ENCODE results near the gene TRIP12. TPM values are rescaled to one million over a fixed set of nuclear protein-coding genes. Genes with fewer than 3 reads are reported as not detected.

The TRIP12 gene
- polyA plus RNA-seq, 1 of the 3 experiments (the other 2 are of a cell fraction), result 30.3 TPM

DNA sequence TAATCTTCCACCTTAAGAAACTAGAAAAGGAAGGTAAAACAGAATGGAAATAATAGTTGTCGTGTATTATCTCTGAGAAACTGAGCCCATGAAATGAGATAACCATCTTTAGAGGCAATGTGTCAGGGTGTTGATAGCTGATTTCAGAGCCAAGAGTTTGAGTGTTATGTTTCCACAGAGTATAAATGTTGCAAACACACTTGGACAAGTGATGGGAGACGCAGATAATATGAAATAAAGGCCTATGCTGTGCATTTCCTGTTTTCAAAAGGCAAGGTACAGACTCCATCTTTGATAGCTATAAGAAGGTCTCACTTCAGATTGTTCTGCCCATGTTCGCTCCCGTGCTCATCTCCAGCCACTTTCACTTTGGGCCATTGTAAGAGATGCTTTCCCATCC, 181.5 kb downstream of the TRIP12 start:
- ChIA-PET POLR2A (no interaction called here), CTCF (no interaction called here)
- Histone ChIP-seq H3K4me1 (ENCODE audit: control insufficient read depth in 1 of 2, insufficient read depth in 2 of 2, low read depth in 1 of 2, low read length in 1 of 2) (no peaks in the 10 kb centered on the region), H3K79me2 (ENCODE audit: insufficient read depth) (no peaks in the 10 kb centered on the region), H3K4me3 (ENCODE audit: low read depth in 2 of 2, low read length in 1 of 2) (no peak overlapping the region), H3K27ac (ENCODE audit: low read depth in 2 of 2, low read length in 1 of 2) (no peak overlapping the region), H3F3A (replicated peaks; ENCODE audit: insufficient read depth) (no peaks in the 10 kb centered on the region), H3K9ac (no peak overlapping the region), H4K20me1 (ENCODE audit: insufficient read depth) (no peaks in the 10 kb centered on the region), H3K9me2 (no peaks in the 10 kb centered on the region), H2AFZ (ENCODE audit: low read depth) (no peak overlapping the region), H3K27me3 (ENCODE audit: insufficient read depth) (no peaks in the 10 kb centered on the region), H3K9me3 (peaks cover 6% of the 10 kb centered on the region; the same call in 1 of the 2 replicates), H3K4me2 (no peak overlapping the region), H3K36me3 (replicated peaks in 1 of 2; ENCODE audit: control insufficient read depth in 1 of 2, insufficient read depth in 2 of 2, low read length in 1 of 2) (no peaks in the 10 kb centered on the region)
- whole genome bisulfite sequencing (ENCODE audit: low lambda C conversion rate), result 54% methylated on average over 4 of the region's 4 CpGs
- no peak for TF ChIP-seq TCF12 (IDR thresholded peaks at IDR 0.05)
- TF ChIP-seq, protein P1, sequence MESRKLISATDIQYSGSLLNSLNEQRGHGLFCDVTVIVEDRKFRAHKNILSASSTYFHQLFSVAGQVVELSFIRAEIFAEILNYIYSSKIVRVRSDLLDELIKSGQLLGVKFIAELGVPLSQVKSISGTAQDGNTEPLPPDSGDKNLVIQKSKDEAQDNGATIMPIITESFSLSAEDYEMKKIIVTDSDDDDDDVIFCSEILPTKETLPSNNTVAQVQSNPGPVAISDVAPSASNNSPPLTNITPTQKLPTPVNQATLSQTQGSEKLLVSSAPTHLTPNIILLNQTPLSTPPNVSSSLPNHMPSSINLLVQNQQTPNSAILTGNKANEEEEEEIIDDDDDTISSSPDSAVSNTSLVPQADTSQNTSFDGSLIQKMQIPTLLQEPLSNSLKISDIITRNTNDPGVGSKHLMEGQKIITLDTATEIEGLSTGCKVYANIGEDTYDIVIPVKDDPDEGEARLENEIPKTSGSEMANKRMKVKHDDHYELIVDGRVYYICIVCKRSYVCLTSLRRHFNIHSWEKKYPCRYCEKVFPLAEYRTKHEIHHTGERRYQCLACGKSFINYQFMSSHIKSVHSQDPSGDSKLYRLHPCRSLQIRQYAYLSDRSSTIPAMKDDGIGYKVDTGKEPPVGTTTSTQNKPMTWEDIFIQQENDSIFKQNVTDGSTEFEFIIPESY (IDR thresholded peaks at IDR 0.05; ENCODE audit: borderline replicate concordance, low read depth), result no peak
- TF ChIP-seq RCOR1 (IDR thresholded peaks at IDR 0.05; ENCODE audit: low read length), result no peak
- TF ChIP-seq, protein P2, sequence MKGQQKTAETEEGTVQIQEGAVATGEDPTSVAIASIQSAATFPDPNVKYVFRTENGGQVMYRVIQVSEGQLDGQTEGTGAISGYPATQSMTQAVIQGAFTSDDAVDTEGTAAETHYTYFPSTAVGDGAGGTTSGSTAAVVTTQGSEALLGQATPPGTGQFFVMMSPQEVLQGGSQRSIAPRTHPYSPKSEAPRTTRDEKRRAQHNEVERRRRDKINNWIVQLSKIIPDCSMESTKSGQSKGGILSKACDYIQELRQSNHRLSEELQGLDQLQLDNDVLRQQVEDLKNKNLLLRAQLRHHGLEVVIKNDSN (IDR thresholded peaks at IDR 0.05; ENCODE audit: borderline replicate concordance, low read depth), result no peak
- TF ChIP-seq FOSL2 (IDR thresholded peaks at IDR 0.05; ENCODE audit: borderline replicate concordance, low read depth), result no peak
- no peak for TF ChIP-seq GABPA (IDR thresholded peaks at IDR 0.05; ENCODE audit: low read depth)
- no peak for TF ChIP-seq SMC3 (IDR thresholded peaks at IDR 0.05; ENCODE audit: low read depth, low read length)
- no peak for TF ChIP-seq NFIC (IDR thresholded peaks at IDR 0.05; ENCODE audit: borderline replicate concordance)
- no peak for TF ChIP-seq FOXM1 (IDR thresholded peaks at IDR 0.05; ENCODE audit: low read depth)
- no peak for TF ChIP-seq TAF1 (IDR thresholded peaks at IDR 0.05; ENCODE audit: borderline replicate concordance, low read depth, low read length)
- no peak for TF ChIP-seq NRF1 (IDR thresholded peaks at IDR 0.05; ENCODE audit: low read depth, low read length)
- no peak for DNase-seq

DNA sequence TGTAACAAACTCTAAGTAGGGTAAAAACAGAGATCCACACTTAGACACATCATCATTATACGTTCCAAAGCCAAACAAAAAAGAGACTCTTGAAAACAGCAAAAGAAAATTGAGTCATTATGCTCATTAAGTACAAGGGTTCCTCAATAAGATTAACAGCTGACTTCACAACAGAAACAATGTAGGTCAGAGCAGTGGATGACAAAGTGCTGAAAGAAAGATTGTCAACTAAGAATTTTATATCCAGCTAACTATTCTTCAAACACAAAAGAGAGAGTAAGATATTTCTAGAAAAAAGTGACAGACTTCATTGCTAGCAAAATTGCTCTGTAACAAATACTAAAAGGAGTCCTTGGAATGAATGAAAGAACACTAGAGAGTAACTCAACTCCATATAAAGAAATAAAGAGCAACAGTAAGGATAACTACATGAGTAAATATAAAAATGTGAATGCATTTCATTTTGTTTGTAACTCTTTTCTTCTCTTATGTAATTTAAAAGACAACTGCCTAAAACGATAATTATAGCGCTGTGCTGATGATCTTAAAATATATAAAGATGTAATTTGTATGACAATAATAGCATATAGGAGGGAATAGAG, 183.7 kb downstream of the TRIP12 start:
- DNase-seq, result no peak
- TF ChIP-seq FOXM1 (IDR thresholded peaks at IDR 0.05; ENCODE audit: low read depth) (no peak), SMC3 (IDR thresholded peaks at IDR 0.05; ENCODE audit: low read depth, low read length) (no peak), CHD2 (IDR thresholded peaks at IDR 0.05; ENCODE audit: low read length, partially characterized antibody) (no peak), FOSL2 (IDR thresholded peaks at IDR 0.05; ENCODE audit: borderline replicate concordance, low read depth) (no peak), YY1 (IDR thresholded peaks at IDR 0.05; ENCODE audit: low read depth) (no peak), FOXJ3 (CRISPR knock-in tag; IDR thresholded peaks at IDR 0.05) (no peak), RXRA (IDR thresholded peaks at IDR 0.05; ENCODE audit: borderline replicate concordance, low read depth) (no peak), NFIC (IDR thresholded peaks at IDR 0.05; ENCODE audit: borderline replicate concordance) (no peak), GATA2 (CRISPR knock-in tag; IDR thresholded peaks at IDR 0.05) (no peak), GABPA (IDR thresholded peaks at IDR 0.05; ENCODE audit: low read depth) (no peak), POLR2AphosphoS5 (IDR thresholded peaks at IDR 0.05; ENCODE audit: low read depth, low read length) (no peak), EP300 (IDR thresholded peaks at IDR 0.05; ENCODE audit: borderline replicate concordance in 1 of 2, low read depth in 1 of 2, low read length in 1 of 2) (no peak)
- TF ChIP-seq, protein P2 (IDR thresholded peaks at IDR 0.05; ENCODE audit: borderline replicate concordance, low read depth), result no peak
- TF ChIP-seq, protein P3, sequence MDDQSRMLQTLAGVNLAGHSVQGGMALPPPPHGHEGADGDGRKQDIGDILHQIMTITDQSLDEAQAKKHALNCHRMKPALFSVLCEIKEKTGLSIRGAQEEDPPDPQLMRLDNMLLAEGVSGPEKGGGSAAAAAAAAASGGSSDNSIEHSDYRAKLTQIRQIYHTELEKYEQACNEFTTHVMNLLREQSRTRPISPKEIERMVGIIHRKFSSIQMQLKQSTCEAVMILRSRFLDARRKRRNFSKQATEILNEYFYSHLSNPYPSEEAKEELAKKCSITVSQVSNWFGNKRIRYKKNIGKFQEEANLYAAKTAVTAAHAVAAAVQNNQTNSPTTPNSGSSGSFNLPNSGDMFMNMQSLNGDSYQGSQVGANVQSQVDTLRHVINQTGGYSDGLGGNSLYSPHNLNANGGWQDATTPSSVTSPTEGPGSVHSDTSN (IDR thresholded peaks at IDR 0.05), result no peak
- TF ChIP-seq, protein P4, sequence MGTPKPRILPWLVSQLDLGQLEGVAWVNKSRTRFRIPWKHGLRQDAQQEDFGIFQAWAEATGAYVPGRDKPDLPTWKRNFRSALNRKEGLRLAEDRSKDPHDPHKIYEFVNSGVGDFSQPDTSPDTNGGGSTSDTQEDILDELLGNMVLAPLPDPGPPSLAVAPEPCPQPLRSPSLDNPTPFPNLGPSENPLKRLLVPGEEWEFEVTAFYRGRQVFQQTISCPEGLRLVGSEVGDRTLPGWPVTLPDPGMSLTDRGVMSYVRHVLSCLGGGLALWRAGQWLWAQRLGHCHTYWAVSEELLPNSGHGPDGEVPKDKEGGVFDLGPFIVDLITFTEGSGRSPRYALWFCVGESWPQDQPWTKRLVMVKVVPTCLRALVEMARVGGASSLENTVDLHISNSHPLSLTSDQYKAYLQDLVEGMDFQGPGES (IDR thresholded peaks at IDR 0.05; ENCODE audit: low read depth, low read length), result no peak
- no peaks in the 10 kb centered on the region for H3F3A ChIP-seq (replicated peaks; ENCODE audit: insufficient read depth)
- H3K4me3 ChIP-seq (ENCODE audit: low read depth in 2 of 2, low read length in 1 of 2), result no peak overlapping the region
- no peaks in the 10 kb centered on the region for H3K27me3 ChIP-seq (ENCODE audit: insufficient read depth)
- no peaks in the 10 kb centered on the region for H3K79me2 ChIP-seq (ENCODE audit: insufficient read depth)
- H3K9ac ChIP-seq, result no peak overlapping the region
- H3K27ac ChIP-seq (ENCODE audit: low read depth in 2 of 2, low read length in 1 of 2), result no peak overlapping the region
- no peaks in the 10 kb centered on the region for H3K9me3 ChIP-seq
- H3K9me2 ChIP-seq, result no peaks in the 10 kb centered on the region
- CTCF ChIA-PET, result interaction anchor here (1.0 kb wide), 1 partner anchor 464 kb away, joined by 3 read pairs; no protein-coding TSS in a partner anchor
- POLR2A ChIA-PET, result no interaction called here
- 32% methylated on average over 3 of the region's 3 CpGs for WGBS (ENCODE audit: low lambda C conversion rate)
- H3K4me2 ChIP-seq, result no peak overlapping the region
- no peaks in the 10 kb centered on the region for H3K36me3 ChIP-seq (replicated peaks in 1 of 2; ENCODE audit: control insufficient read depth in 1 of 2, insufficient read depth in 2 of 2, low read length in 1 of 2)
- H4K20me1 ChIP-seq (ENCODE audit: insufficient read depth), result no peaks in the 10 kb centered on the region
- H3K4me1 ChIP-seq (ENCODE audit: control insufficient read depth in 1 of 2, insufficient read depth in 2 of 2, low read depth in 1 of 2, low read length in 1 of 2), result no peaks in the 10 kb centered on the region
- no peak overlapping the region for H2AFZ ChIP-seq (ENCODE audit: low read depth)

Measured in SK-N-SH (cell line).